NCI-H524 treated with DMSO at 0.1 percent for 48 hours (cell line): ENCODE results near the gene SPTBN1.
"Not testable (repeated sequence)": the region's sequence is repeated elsewhere in the genome, so short reads cannot be mapped to it uniquely, and the experiment has no call there.

Experiments
- DNase-seq: peaks from one replicate; lab custom pipeline; 2025; lab: John Stamatoyannopoulos, UW

Gene SPTBN1

DNA sequence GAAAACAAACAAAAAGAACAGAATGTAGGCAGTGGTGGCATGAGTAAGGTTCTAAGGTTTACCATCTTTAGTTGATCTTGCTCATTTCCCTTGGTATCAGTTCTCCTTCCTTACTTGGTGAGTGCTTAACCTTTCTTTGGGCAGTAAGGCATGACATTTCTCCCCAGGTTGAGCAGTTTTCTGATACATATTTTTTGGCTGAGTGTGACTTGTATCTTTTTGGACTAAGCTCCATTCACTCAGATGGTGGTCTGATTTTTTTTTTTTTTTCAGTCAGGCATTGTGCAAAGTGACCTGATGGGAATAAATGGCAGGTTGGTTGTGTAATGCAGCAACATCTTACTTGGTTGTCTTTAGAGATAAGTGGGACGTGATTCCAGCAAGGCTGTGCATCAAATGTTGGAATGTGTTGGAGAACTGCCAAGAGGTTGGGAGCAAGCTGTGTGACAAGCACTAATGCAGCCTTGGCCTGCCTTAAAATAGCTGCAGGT, 15.1 kb downstream of the SPTBN1 start:
- no peak for DNase-seq

DNA sequence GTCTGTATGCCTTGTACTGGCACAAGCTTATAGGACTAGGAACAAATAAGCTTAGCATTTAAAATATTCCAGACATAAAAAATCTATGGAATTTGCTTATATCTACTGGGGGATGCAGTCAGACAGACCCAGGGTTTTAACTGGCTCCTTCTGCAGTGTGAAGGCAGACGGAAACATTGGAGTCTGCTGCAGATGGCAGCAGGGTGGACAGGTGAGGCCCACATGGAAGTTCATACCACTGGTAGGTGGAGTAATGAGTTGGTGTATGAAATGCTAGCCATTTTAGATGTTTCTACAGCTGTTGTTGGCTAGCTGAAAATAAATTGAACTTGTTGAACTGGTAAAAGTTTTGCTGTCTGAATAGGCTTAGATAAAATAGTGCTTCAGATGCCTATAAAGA, 17.7 kb downstream of the SPTBN1 start:
- DNase-seq = no peak

DNA sequence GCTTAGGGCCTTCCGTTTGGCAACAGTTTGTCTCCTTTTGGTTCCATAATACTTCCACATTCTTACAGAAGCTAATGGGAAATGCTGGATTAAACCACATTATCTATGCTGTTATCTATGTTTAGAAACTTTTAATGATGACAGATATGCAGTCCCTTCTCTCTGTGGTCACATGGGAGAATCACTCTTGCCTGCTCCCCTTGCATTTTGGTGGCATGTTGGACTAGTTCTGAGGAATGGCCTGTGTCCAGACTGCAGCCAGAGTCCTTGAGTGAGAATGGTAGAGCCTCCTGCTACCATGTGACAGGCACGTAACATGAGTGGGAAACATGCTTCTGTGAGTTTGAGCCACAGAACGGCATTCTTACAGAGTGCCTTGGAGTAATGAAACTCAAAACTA, 19.2 kb downstream of the SPTBN1 start:
- DNase-seq = no peak

DNA sequence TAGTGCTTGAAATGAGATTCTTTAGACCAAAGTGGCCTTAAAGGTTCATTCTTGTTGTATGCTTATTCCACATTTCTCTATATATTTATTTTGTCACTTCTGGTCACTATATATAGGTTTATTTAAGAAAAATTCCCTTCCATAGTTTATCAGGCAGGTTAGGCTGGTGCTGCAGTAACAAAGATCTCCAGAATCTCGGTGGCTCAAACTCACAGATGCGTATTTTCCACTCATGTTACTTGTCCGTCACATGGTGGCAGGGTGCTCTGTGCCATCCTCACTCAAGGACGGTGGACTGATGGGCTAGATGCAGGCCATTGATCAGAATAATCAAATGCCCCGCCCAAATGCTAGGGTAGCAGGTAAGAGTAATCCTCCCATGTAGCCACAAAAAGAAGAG, 19.8 kb downstream of the SPTBN1 start:
- DNase-seq = no peak

DNA sequence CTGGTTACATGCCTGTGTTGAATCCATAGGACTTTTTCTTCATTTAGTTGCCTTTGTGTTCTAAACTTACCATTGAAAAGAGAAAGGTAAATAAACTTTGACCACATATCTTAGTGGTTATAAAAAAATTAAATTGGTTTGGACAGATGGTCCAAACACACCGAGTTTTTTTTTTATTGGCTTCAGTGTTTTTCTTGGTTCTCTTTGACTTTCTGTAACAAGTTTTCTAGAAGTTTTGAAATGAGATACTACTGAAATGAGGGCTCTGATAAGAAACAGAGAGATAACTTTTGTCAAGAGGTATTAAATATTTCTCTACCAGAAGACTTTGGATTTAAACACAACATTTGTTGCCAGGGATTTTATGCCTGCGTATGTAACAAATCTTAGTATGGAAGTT, 20.7 kb downstream of the SPTBN1 start:
- no peak for DNase-seq

DNA sequence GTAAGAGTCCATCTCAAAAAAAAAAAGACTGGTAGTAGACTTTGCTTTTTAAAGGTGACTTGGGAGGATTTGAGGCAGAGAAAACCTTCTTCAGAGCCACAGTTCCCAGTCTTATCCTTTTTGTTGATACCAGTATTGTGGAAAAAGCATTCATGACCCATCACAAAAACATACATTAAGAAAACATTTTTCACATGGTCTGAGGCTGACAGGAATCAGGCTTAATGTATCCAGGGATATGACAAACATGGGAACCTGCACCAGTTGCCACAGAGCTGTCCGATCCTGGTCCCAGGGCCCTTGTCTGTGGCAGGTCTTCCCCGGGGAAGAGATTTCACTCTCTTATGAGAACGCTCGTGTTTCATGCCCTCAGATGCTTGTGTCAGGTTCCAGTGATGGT, 21.8 kb downstream of the SPTBN1 start:
- no peak for DNase-seq

DNA sequence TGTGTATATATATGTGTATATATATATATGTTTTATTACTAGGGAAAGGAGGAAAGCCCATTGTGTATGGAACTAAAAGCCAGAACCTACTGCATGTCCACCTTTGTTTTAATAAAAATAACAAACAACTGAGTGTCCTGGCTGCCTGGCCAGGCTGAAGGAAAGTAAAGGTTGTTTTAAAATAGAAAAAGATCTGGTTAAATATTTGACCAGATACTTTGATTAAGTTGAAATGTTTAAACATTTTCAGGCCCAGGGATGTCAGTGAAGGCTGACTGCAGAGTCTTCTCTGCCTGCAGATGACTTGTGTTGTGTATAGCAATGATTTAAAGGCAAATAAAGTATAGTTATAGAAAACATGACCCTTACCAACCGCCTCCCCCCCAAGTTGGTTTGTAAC, 22.8 kb downstream of the SPTBN1 start:
- DNase-seq = no peak

DNA sequence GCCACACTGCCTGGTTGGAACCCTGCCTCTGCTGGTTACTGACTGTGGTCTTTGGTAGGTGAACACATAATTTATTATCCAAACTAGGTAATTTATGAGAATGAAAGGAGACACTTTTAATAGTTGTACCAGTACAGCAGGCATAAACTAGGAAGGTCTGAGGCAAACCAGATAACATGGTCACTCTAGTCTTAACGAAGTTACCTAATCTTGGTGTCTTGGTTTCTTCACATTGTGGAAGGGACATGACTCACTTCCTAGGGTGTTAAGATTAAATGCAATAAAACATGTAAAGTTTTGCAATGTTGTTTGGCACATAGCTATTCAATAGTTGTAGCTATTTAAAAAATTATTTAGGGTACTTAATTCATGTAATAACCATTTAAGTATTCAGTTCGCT, 23.3 kb downstream of the SPTBN1 start:
- no peak for DNase-seq

DNA sequence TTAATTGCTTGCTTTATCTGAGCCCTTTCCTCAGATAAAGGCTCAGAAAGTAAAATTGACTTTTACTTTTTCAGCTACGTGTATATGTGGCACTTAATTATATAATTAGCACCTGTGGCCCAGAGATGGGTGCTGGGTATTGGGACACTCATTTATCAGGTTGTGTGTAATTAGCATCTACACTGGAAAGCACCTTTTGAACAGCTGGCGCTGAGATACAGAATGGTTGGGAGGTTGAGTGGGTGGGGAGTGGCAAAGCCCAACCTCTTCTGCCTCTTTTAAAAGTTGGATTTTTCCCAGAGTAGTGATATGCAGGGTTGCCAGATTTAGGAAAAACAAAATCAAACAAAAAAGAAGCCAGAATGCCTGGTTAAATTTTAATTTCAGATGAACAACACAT, 23.9 kb downstream of the SPTBN1 start:
- DNase-seq = no peak

DNA sequence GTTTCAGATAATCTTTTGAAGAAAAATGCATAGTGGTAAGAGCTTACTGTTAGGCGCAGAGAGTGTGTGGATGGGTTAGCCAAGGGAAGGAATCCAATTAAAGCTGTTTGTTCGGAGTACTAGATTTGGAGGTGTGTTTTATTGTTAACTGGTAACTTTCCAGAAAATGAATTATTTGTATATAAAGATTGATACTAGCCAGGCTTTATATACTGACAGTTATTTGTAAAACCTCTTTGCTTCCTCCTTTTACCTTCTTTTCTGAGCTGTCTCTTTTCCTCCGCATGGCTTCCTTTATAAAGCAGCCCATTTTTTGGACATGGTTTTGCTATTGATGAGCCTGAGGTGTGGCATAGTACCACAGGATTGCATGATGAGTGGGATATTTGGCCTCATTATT, 25.6 kb downstream of the SPTBN1 start:
- no peak for DNase-seq

DNA sequence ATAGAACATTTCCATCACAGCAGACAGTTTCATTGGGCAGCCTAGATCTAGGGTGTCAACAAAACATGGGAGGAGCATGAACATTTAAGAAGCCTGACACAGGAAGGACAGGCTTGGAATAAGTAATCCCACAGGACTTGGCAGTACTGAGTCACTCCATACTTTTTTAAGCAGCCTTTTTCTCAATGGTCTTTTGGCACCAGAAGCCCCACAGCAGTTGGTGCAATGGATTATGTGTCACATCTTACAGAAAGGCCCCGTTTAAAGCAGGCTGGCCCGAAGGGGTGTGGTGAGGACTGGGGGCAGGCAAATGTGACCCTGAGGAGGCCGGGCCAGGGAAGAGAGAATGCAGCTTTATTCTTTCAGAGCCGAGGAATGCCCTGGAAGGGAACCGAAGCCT, 26.6 kb downstream of the SPTBN1 start:
- DNase-seq = no peak

DNA sequence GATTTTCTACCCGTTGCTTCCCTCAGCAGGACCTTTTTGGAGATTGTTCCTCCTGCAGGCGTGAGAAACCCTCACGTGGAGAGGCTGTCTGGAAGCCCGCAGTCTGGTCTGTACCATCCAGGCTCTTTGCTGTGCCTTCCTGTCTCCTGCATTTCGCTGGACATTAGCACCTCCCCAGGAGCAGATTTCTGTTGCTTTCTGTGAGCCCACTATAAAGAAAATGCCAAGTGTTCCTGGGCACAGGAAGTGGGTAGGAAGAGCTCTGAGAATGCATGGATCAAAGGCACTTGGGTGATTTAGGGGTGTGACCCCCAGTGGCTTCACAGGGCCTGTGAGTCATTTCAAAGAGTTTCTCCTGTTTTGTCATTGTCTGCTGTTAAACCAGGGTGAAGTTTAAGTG, 27.3 kb downstream of the SPTBN1 start:
- DNase-seq = no peak

DNA sequence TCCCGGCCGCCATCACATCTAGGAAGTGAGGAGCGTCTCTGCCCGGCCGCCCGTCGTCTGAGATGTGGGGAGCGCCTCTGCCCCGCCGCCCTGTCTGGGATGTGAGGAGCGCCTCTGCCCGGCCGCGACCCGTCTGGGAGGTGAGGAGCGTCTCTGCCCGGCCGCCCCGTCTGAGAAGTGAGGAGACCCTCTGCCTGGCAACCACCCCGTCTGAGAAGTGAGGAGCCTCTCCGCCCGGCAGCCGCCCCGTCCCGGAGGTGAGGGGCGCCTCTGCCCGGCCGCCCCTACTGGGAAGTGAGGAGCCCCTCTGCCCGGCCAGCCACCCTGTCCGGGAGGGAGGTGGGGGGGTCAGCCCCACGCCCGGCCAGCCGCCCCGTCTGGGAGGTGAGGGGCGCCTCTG, 29.6 kb downstream of the SPTBN1 start:
- DNase-seq = not testable (repeated sequence)

DNA sequence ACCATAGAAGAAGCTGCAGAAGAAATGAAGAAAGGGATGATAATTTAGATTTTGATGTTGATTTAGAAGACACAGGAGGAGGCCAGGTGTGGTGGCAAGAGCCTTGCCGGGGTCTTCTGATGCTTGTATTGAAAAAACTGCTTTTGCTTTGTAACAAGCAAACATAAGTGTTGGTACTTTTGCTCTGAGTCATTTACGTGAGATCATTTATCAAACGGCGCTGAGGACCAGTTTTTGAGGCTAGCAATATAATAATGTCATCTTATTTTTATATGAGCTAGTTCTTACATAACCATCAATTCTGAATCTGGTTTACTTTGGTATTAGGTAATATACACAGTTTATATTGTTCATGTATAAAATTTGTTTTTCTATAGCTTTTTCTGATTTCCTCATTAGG, 30.6 kb downstream of the SPTBN1 start:
- DNase-seq = no peak

DNA sequence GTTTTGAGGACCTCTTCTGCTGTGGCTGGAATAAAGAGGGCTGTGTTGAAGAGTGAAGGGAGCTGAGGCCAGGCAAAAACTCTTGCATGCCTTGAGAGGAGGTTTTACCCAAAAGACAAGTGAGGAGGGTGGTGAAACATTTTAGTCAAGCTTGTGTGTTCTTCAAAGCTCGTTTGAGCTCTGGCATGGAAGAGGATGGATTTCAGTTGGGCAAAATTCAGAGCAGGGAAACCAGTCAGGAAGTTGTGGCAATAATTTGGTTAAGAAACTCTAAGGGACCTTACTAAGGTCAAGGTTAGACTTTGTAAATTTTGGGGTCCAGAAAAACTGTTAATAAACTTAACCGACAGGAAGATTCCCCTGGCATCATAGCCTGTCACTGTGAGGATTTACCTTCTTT, 34.7 kb downstream of the SPTBN1 start:
- DNase-seq = no peak

DNA sequence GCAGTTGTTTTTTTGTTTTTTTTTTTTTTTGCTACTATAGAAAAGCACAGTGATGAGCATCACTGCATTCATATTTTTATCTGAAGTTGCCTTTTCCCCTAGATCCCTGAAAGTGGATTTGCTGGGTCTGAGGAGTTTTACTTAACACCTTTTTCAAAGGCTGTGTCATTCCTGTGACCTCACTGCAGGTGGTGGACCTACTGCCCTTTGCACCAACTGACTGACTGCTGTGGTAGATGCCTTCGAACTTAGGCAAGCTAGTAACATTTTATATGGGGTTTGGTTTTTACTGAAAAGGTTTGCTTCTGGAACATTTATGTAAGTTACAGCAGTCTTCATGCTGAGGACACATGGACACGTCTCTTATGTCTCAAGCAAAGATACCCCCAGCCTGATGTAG, 36.2 kb downstream of the SPTBN1 start:
- DNase-seq = no peak

DNA sequence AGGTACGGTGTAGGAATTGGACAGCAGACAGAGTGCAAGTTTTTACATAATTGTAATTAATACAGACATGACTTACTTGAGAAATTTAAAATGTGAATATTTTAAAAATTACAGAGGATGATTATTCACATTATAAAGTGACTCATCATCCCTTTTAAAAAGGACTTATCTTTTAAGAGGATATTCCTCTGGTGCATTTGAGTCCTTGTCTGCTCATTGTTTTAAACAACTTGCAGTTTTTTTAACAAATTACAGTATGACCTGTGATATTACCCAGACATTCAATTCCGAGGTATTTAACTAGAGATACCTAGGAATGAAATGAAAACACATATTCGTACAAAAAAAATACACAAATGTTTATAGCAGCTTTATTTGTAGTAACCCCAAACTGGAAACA, 38.0 kb downstream of the SPTBN1 start:
- DNase-seq = no peak

DNA sequence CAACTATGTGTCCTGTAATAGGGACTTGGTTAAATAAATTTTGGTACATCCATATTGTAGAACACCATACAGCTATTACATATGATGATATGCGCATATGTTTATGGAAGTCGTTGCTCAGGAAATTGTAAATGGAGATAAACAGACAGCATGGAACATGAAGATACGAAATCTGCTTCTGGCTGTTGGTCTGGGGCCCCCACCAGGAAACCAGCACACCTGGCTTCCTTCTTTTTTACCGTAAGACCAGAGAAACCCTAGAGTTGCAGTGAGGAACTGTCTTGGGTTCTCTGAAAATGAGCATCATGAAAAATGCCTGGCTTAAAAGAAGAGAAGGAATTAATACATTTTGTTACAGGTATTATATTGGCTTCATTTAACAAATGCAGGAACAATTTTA, 40.8 kb downstream of the SPTBN1 start:
- no peak for DNase-seq

DNA sequence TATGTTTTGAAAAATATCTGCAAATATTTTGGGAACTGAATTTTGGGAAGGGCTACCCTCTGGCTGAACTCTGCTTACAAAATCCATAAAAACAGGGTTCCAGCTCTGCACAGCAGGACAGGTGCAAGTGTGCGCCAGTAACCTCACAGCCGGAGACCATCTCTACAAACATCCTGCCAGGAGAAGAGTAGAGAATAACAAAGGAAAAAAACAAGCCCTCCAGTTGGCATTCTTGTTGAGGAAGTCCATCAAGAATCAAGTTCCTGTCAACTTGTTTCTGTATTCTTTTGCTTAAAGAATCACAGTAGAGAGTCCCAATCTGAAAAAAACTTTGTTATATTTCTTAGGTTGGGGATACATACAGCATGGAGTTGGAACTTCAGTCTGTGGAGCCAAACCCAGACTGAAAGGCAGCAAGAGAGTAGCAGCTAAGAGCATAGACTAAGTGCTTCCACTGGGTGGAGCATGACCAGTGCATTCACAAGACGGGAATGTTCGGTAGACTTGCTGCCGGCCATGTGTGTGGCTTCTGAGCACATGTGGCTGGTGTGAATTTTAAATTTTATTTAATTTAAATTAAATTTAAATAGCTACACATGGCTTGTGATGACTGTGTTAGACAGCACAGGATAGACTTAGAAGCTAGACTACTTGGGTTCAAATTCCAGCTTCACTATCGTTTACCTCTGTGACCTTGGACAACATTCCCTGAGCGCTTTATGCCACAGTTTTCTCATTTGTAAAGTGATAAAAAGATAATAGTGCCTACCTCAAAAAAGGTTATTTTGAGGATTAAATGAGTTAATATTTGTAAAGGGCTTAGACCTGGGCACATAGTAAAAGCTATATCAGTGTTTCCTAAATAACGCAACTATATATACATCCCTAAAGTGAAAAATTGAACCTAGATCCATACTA, 41.9 kb downstream of the SPTBN1 start:
- no peak for DNase-seq

DNA sequence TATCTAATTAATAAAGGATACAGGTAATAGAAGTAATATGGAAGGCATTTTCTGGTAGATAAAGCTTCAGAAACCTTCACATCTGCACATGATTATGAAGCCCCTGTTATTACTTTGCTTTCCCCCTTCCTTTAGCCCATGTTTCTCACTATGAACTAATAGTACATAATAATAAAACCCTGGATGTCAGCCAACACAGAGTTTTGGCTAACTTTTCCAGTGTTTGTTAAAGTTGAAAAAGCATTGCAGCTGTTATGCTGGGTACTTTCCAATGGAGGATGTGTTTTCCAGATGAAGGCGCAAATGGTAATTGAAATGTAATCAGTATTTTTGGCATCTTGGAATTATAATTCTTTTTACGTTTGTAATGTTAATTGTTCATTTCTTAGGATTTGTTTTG, 43.5 kb downstream of the SPTBN1 start:
- DNase-seq = no peak

DNA sequence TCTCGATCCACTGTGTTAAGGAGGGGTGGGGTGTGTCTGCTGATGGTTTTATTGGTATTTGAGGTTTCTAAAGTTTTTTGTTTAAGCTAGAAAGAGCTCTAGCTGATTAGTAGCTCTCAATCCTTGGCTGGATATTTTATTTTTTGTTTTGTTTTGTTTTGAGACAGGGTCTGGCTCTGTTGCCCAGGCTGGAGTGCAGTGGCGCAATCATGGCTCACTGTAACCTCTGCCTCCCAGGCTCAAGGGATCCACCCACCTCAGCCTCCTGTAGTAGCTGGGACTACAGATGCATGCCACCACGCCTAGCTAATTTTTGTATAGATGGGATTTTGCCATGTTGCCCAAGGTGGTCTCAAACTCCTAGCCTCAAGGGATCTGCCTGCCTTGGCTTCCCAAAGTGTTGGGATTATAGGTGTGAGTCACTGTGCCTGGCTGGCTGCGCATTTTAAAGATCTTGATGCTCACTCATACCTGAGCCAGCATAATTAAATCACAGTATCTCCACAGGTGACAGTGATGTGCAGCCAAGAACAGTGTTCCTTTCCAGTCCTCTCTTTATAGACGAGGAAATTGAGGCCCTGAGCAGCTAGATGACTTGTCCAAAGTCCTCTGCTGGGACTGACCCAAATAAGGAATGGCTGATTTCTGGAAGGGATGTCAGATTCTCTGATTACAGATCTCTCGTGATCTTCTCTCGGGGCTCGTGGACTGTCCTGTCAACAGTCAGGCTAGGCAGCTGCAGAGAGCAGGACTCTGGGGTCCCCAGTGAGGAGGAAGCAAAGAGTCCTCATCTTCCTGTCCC, 44.5 kb downstream of the SPTBN1 start:
- DNase-seq = no peak

DNA sequence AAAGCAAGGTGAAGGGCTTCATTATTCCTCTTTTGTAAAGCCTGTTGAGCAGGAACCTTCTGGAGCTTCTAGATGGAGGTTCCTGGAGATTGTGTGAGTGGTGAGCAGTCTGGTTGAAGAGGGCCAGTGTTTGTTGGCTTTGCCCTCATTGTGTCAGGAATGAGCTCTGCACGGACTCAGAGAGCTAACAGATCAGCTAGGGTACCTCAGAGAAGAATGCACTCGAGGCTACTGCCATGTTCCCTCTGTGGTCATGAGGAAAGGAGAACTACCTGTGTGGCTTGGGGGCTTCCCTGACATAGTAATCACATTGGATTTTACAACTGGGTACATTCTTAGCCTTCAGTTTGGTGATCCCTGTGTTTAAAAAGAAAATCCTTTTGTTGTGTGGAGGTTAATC, 46.6 kb downstream of the SPTBN1 start:
- no peak for DNase-seq

DNA sequence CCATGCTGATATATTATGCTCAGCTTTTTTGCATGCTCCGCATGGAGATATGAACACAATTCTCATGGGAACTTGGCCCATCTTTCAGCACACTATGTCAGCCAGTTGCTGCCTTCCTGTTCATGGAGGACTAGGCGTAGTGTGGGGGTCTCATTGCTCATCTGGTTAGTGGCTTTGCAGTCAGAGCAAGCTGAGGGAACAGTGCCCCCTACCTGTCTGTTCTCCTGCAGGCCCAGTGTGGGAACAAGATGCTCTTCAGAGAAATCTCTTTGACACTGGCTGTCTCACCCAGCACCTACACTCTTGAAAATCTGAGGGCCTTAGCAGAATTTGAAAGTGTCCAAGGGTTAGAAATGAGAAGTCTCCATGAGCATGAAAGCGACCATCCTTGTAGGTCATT, 47.1 kb downstream of the SPTBN1 start:
- peak; percentile 39 for DNase-seq
